Thyroid gland (tissue), 4 donors: ENCODE measurements around the gene NPC2.

ENCODE experiments used
- CTCF ChIP-seq, 6 experiments: fragments of 200-600 bp in 3 of 6; fragments of 450-650 bp in 3 of 6; sonication (generic) in 3 of 6; IDR thresholded peaks; one replicate each; pipeline ENCODE4 v1.5.1; 2016 to 2019; ENCODE audit warnings: antibody characterized with exemption in 6 of 6, mild to moderate bottlenecking in 2 of 6, inconsistent platforms in 1 of 6, moderate library complexity in 1 of 6
- POLR2A ChIP-seq, 2 donors: fragments of 450-650 bp; IDR thresholded peaks; one replicate each; pipeline ENCODE4 v1.6.1; 2017; ENCODE audit warnings: antibody characterized with exemption in 2 of 2, mild to moderate bottlenecking in 2 of 2, moderate library complexity in 1 of 2

DNA sequence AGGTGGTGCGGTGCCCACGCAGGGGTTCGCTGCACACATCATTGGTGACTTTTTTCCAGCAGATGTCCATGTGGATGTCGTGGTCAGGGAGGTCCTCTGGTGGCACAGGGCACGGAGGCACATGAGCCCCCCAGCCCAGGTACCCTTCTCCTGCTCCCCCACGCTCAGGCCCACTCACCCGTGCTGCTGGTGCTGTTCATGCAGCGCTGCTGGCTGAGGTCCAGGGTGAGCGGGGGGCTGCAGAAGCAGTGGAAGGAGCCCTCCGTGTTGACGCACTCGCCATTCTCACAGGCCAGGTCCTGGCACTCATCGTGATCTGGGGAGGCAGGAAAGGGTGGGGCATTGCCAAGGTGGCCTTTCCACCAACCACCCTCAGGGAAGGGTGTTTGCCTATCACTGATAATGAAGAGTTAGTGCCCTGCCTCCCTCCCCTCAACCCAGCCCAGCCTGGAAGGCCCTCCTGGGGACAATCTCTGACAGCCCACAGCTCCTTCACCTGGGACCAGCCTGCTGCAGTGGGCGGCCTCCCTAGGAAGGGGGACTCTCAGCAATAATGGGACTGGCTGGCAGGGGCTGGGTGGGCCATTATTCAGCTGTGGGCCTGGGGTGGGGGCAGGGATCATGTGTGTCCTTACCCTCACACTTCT lies 10.3 kb upstream of the NPC2 start:
- TF ChIP-seq POLR2A (IDR thresholded peaks at IDR 0.05) (no peak), CTCF (IDR thresholded peaks at IDR 0.05) (no peak)
